IMR-90 (cell line): ENCODE data around the gene PLCB4. TPM values are rescaled to one million over a fixed set of nuclear protein-coding genes. Genes with fewer than 3 reads are reported as not detected.

ENCODE experiments used
- ATAC-seq: fragments of 200-7000 bp; cut with Tn5 transposase; 2 replicates; pipeline ENCODE4 v1.9.1; 2020; ENCODE audit warnings: low read depth, mild to moderate bottlenecking, moderate library complexity
- BruUV-seq: library from RNA; stranded (reverse); fragments of 400-500 nt; replicated peaks from 2 replicates; lab custom pipeline; 2021; lab: Mats Ljungman, UMichigan
- CTCF ChIA-PET: fragments of 300-600 bp; formaldehyde crosslinking; extraction: SDS; loops from one replicate; lab custom pipeline; 2021; ENCODE audit warnings: antibody characterized with exemption; lab: Yijun Ruan, JAX
- POLR2A ChIA-PET: fragments of 300-600 bp; sonication (Branson Sonifier 250); formaldehyde crosslinking; loops from one replicate; lab custom pipeline; 2022; ENCODE audit warnings: antibody characterized with exemption; ENCODE audit not compliant: unreplicated experiment; lab: Charles Lee
- DNase-seq: peaks from one replicate; pipeline ENCODE4 v3.0.0; 2013
- H2AFZ ChIP-seq: replicated peaks from 2 replicates; pipeline ENCODE3; 2013; ENCODE audit warnings: low read length, mild to moderate bottlenecking; ENCODE audit not compliant: poor library complexity
- H2AK5ac ChIP-seq: 2 replicates; pipeline ENCODE4 v1.6.1; 2013; ENCODE audit warnings: low read depth, low read length, inconsistent platforms
- H2AK9ac ChIP-seq: replicated peaks from 2 replicates; pipeline ENCODE3; 2013; ENCODE audit warnings: mild to moderate bottlenecking, low read depth, low read length, moderate library complexity; ENCODE audit not compliant: poor library complexity
- H2BK120ac ChIP-seq: 2 replicates; pipeline ENCODE4 v1.6.1; 2013; ENCODE audit warnings: low read depth, low read length, inconsistent platforms
- H2BK15ac ChIP-seq: 3 replicates; pipeline ENCODE4 v1.6.1; 2013; ENCODE audit warnings: low read depth, low read length, inconsistent platforms
- H2BK20ac ChIP-seq: 2 replicates; pipeline ENCODE4 v1.6.1; 2013; ENCODE audit warnings: low read depth, mild to moderate bottlenecking, inconsistent platforms, low read length, moderate library complexity
- H2BK5ac ChIP-seq: 2 replicates; pipeline ENCODE4 v1.6.1; 2013; ENCODE audit warnings: mild to moderate bottlenecking, low read depth, low read length, inconsistent platforms; ENCODE audit not compliant: poor library complexity, severe bottlenecking
- H3K14ac ChIP-seq: replicated peaks from 2 replicates; pipeline ENCODE4 v1.6.1; 2013; ENCODE audit warnings: low read depth, low read length, inconsistent platforms
- H3K18ac ChIP-seq: 2 replicates; pipeline ENCODE4 v1.6.1; 2013; ENCODE audit warnings: low read depth, low read length, control low read depth
- H3K23ac ChIP-seq: 2 replicates; pipeline ENCODE4 v1.6.1; 2013; ENCODE audit warnings: low read depth, low read length, inconsistent platforms
- H3K27ac ChIP-seq: 2 replicates; pipeline ENCODE4 v1.5.1; 2013; ENCODE audit warnings: mild to moderate bottlenecking, control low read depth, low read length; ENCODE audit not compliant: insufficient read depth
- H3K27me3 ChIP-seq: 2 replicates; pipeline ENCODE4 v1.6.1; 2013; ENCODE audit warnings: low read length; ENCODE audit not compliant: control insufficient read depth, insufficient read depth
- H3K36me3 ChIP-seq: 2 replicates; pipeline ENCODE4 v1.6.1; 2013; ENCODE audit warnings: low read length, mixed read lengths; ENCODE audit not compliant: control insufficient read depth, insufficient read depth
- H3K4ac ChIP-seq: 2 replicates; pipeline ENCODE4 v1.6.1; 2013; ENCODE audit warnings: low read depth, low read length, inconsistent platforms
- H3K4me1 ChIP-seq: 2 replicates; pipeline ENCODE4 v1.6.1; 2013; ENCODE audit warnings: low read length, mixed read lengths; ENCODE audit not compliant: control insufficient read depth, insufficient read depth
- H3K4me2 ChIP-seq: 2 replicates; pipeline ENCODE4 v1.6.1; 2013; ENCODE audit warnings: low read depth, mild to moderate bottlenecking, control low read depth, low read length, moderate library complexity
- H3K4me3 ChIP-seq: 2 replicates; pipeline ENCODE4 v1.5.1; 2013; ENCODE audit warnings: low read depth, mild to moderate bottlenecking, control low read depth, low read length, moderate library complexity; ENCODE audit not compliant: insufficient read depth
- H3K56ac ChIP-seq: 2 replicates; pipeline ENCODE4 v1.6.1; 2013; ENCODE audit warnings: low read length, inconsistent platforms; ENCODE audit not compliant: insufficient read depth; ENCODE audit errors: extremely low read depth
- H3K79me1 ChIP-seq, 2 experiments: 2 replicates each; pipeline ENCODE4 v1.6.1; 2013; ENCODE audit warnings: low read length in 2 of 2, inconsistent platforms in 1 of 2, low read depth in 1 of 2
- H3K9ac ChIP-seq: 2 replicates; pipeline ENCODE4 v1.6.1; 2013; ENCODE audit warnings: low read depth, low read length, control low read depth
- H3K9me1 ChIP-seq: 2 replicates; pipeline ENCODE4 v1.6.1; 2013; ENCODE audit warnings: low read length, inconsistent platforms; ENCODE audit not compliant: insufficient read depth
- H3K9me3 ChIP-seq: 2 replicates; pipeline ENCODE4 v1.6.1; 2013; ENCODE audit warnings: low read length; ENCODE audit not compliant: control insufficient read depth, insufficient read depth
- H4K20me1 ChIP-seq: 2 replicates; pipeline ENCODE4 v1.6.1; 2013; ENCODE audit warnings: low read length, inconsistent platforms; ENCODE audit not compliant: insufficient read depth
- H4K5ac ChIP-seq: 2 replicates; pipeline ENCODE4 v1.6.1; 2013; ENCODE audit warnings: mild to moderate bottlenecking, low read depth, low read length, control low read depth
- H4K8ac ChIP-seq, 2 experiments: 2 replicates each; pipeline ENCODE4 v1.6.1; 2013; ENCODE audit warnings: low read depth in 2 of 2, low read length in 2 of 2, control low read depth in 1 of 2, inconsistent platforms in 1 of 2
- H4K91ac ChIP-seq: 2 replicates; pipeline ENCODE4 v1.6.1; 2013; ENCODE audit warnings: low read depth, low read length, inconsistent platforms; ENCODE audit not compliant: insufficient read depth
- CEBPB ChIP-seq: IDR thresholded peaks from 2 replicates; pipeline ENCODE4 v1.6.1; 2012; ENCODE audit warnings: low read depth, low read length, improper control_type of control experiment
- ELK1 ChIP-seq: fragments of 150-350 bp; IDR thresholded peaks from 2 replicates; pipeline ENCODE4 v1.6.1; 2016; ENCODE audit warnings: low read depth, mild to moderate bottlenecking, low read length, moderate library complexity, borderline replicate concordance
- RAD21 ChIP-seq: IDR thresholded peaks from 2 replicates; pipeline ENCODE4 v1.6.1; 2012; ENCODE audit warnings: low read length, improper control_type of control experiment
- RFX5 ChIP-seq: IDR thresholded peaks from 2 replicates; pipeline ENCODE4 v1.8.0; 2012; ENCODE audit warnings: low read depth, mild to moderate bottlenecking, low read length, moderate library complexity
- WGBS, 2 experiments: methylation state at CpG; one replicate each; pipeline versions ENCODE4 v1.1.5 to v1.1.7; 2013; ENCODE audit warnings: missing lambda C conversion rate in 2 of 2; ENCODE audit not compliant: insufficient read length in 1 of 2; ENCODE audit errors: extremely low coverage in 2 of 2; 5-methylcytosine and 5-hydroxymethylcytosine counted together
- dilution Hi-C: fragments of 300-500 bp; cut with HindIII; formaldehyde crosslinking; loops from one replicate; pipeline ENCODE4 v1.14.3; 2018; ENCODE audit warnings: low sequenced_read_pairs; ENCODE audit not compliant: unreplicated experiment
- in situ Hi-C: fragments of 300-500 bp; cut with MboI; formaldehyde crosslinking; loops from 3 replicates; pipeline ENCODE4 v1.14.3; 2019; ENCODE audit warnings: low sequenced_read_pairs, inconsistent platforms, mixed read lengths
- intact Hi-C: fragments of 100-400 bp; cut with micrococcal nuclease; formaldehyde crosslinking; loops from 2 replicates; pipeline ENCODE4 v1.10.0; 2022
- polyA plus RNA-seq, 3 experiments: library from polyadenylated mRNA; depleted of rRNA; stranded (reverse); fragments of >200 nt; gene quantifications; 2 replicates each; pipeline ENCODE4 v1.2.3, GENCODE V29; 2012; ENCODE audit warnings: low replicate concordance in 1 of 3
- total RNA-seq: library from RNA; depleted of rRNA; stranded (reverse); fragments of >200 nt; gene quantifications from 2 replicates; pipeline ENCODE4 v1.2.3, GENCODE V29; 2012

PLCB4 gene
- total and polyA plus RNA-seq, 2 of the 4 experiments (the other 2 are of a cell fraction): 12.5 to 24.0 TPM

- CTCF ChIA-PET: no interaction called here
- H2BK5ac ChIP-seq: peak overlapping the region; percentile 99
- no peak overlapping the region for H2AFZ ChIP-seq
- peak overlapping the region; percentile 100 for H3K18ac ChIP-seq
- H2BK120ac ChIP-seq: peak overlapping the region; percentile 97
- H3K4me2 ChIP-seq: peak overlapping the region; percentile 97
- H4K91ac ChIP-seq: peak overlapping the region; percentile 92
- no peaks in the 10 kb centered on the region for H3K9me3 ChIP-seq
- H4K8ac ChIP-seq: peak overlapping the region; percentile 2 to 81; a peak in 3 of 4 replicates
- peak overlapping the region; percentile 88 for H3K14ac ChIP-seq
- peak overlapping the region; percentile 91; the same call in 1 of the 2 replicates for H3K4ac ChIP-seq
- peak overlapping the region; percentile 99 for H4K5ac ChIP-seq
- no peaks in the 10 kb centered on the region for H4K20me1 ChIP-seq
- POLR2A ChIA-PET: no interaction called here
- peak; percentile 66 for DNase-seq
- WGBS, 2 experiments: 0% methylated on average over 2 of the region's 5 CpGs; no CpG with 5 or more reads in 1 of the 2 experiments
- peak overlapping the region; percentile 97 for H2BK20ac ChIP-seq
- H2AK9ac ChIP-seq: no peak overlapping the region
- BruUV-seq: no TSS peak
- H3K4me1 ChIP-seq: peaks cover 20% of the 10 kb centered on the region
- H3K79me1 ChIP-seq: peaks cover 3 to 12% of the 10 kb centered on the region in 2 experiments; a peak in 3 of 4 replicates
- H3K27ac ChIP-seq: peak overlapping the region; percentile 70; the same call in 1 of the 2 replicates
- no peaks in the 10 kb centered on the region for H3K27me3 ChIP-seq
- intact Hi-C loops: no loop called here
- ATAC-seq: peak; percentile 65
- no peak overlapping the region for H3K4me3 ChIP-seq
- peak overlapping the region; percentile 74 for H3K23ac ChIP-seq
- H3K9ac ChIP-seq: peak overlapping the region; percentile 2; the same call in 1 of the 2 replicates
- dilution Hi-C loops: loop anchor here (25.0 kb wide), 1 partner anchor 612 kb away; no protein-coding TSS in a partner anchor
- H3K56ac ChIP-seq: peak overlapping the region; percentile 83; the same call in 1 of the 2 replicates
- H3K36me3 ChIP-seq: peaks cover 6% of the 10 kb centered on the region
- peaks cover 12% of the 10 kb centered on the region for H3K9me1 ChIP-seq
- TF ChIP-seq RFX5 (0 out of 2 replicates have a peak, but pooled peaks have one; percentile 29), CEBPB (peak; percentile 52), RAD21 (no peak), ELK1 (no peak)
- H2BK15ac ChIP-seq: peak overlapping the region; percentile 24; the same call in 1 of the 3 replicates
- in situ Hi-C loops: no loop called here
- peak overlapping the region; percentile 41; the same call in 1 of the 2 replicates for H2AK5ac ChIP-seq
Observed at GRCh38 chr20:9374072-9374471, 305.2 kb downstream of the PLCB4 start.
